Activated naive CD8-positive, alpha-beta T cell treated with anti-CD3 and anti-CD28 coated beads, Interleukin-2, amount 50 U/mL, for 16 hours (primary cell): ENCODE data around the gene MARCKS.

Experiments used
- DNase-seq: peaks from one replicate; pipeline ENCODE4 v3.0.0-alpha.2; 2020; ENCODE audit warnings: low read depth, low spot score

The MARCKS gene

DNA sequence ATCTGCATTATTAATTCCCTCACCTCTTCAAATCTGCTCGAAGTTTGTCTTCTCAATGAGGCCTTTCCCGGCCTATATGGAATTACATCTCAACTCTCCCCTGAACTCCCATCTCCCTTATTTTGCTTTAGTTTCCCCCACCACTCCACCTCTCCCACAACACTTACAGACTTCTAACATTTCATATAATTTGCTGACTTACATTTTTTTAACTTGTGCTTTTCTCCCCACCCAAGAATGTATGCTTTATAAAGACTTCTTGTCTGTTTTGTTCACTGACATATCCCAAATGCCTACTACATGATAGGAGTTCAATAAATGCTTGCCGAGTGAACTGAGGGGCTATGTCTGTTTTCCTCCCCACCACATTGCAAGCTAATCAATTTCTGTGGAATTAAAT, 3.9 kb upstream of the MARCKS start:
- DNase-seq, result no peak

- DNase-seq, result no peak
Measured at GRCh38 chr6:113854531-113855499, 2.3 kb upstream of the MARCKS start.

GRCh38 chr6:113855500-113856374, 1.4 kb upstream of the MARCKS start:
- DNase-seq, result no peak

GRCh38 chr6:113856375-113856624, 845 bp upstream of the MARCKS start:
- DNase-seq, result no peak

DNA sequence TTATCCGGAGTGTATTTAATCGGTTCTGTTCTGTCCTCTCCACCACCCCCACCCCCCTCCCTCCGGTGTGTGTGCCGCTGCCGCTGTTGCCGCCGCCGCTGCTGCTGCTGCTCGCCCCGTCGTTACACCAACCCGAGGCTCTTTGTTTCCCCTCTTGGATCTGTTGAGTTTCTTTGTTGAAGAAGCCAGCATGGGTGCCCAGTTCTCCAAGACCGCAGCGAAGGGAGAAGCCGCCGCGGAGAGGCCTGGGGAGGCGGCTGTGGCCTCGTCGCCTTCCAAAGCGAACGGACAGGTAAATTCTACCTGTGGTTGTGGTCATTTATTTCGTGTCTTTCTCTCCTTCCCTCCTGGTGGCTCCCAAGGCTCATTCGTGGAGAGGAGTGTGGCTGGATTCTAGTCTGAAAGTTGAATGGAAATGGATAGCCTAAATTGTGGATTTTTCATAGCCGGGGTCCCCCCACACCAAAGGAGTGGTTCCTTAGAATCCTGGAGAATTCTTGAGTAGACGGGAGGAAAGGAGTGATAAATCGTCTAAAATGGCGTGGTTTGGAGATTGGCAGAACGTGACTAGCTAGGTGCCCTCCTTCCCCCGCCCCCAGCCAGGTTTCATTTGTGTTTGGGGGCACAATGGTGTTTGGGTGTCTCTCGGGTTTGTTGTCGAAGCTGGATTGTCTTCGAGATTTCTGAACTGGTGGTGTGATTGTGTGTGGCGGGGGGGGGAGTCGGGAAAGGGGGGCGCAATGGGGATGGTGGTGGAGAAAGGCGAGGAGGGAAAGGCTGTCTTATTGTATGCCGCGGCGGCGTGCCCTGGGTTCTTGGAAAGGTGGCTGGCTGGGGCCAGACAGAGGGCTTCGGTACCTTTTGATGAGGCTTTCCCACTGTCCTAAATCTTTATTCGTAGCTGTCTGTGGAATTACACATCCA, 673 bp downstream of the MARCKS start:
- no peak for DNase-seq

GRCh38 chr6:113858480-113859348, 1.6 kb downstream of the MARCKS start:
- DNase-seq, result peak; percentile 58

DNA sequence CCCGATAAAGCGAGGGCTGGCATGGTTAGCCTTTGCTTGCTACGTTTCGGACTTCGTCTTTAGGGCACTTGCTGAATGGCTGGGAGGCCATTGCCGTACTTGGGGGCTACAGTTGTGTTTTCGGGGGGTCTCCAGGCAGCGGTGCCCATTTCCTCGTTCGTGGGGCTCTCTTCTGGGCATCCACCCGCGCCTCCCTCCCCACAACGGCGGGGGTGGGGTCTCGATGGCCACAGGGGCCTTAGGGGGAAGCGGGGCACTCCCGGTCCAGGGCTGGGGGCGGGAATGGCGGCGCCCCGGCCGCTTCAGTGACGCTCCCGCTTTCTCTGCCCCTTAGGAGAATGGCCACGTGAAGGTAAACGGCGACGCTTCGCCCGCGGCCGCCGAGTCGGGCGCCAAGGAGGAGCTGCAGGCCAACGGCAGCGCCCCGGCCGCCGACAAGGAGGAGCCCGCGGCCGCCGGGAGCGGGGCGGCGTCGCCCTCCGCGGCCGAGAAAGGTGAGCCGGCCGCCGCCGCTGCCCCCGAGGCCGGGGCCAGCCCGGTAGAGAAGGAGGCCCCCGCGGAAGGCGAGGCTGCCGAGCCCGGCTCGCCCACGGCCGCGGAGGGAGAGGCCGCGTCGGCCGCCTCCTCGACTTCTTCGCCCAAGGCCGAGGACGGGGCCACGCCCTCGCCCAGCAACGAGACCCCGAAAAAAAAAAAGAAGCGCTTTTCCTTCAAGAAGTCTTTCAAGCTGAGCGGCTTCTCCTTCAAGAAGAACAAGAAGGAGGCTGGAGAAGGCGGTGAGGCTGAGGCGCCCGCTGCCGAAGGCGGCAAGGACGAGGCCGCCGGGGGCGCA, 2.4 kb downstream of the MARCKS start:
- DNase-seq, result no peak

DNA sequence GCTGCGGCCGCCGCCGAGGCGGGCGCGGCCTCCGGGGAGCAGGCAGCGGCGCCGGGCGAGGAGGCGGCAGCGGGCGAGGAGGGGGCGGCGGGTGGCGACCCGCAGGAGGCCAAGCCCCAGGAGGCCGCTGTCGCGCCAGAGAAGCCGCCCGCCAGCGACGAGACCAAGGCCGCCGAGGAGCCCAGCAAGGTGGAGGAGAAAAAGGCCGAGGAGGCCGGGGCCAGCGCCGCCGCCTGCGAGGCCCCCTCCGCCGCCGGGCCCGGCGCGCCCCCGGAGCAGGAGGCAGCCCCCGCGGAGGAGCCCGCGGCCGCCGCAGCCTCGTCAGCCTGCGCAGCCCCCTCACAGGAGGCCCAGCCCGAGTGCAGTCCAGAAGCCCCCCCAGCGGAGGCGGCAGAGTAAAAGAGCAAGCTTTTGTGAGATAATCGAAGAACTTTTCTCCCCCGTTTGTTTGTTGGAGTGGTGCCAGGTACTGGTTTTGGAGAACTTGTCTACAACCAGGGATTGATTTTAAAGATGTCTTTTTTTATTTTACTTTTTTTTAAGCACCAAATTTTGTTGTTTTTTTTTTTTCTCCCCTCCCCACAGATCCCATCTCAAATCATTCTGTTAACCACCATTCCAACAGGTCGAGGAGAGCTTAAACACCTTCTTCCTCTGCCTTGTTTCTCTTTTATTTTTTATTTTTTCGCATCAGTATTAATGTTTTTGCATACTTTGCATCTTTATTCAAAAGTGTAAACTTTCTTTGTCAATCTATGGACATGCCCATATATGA, 3.2 kb downstream of the MARCKS start:
- DNase-seq, result no peak

GRCh38 chr6:113862112-113862511, 5.0 kb downstream of the MARCKS start:
- no peak for DNase-seq

DNA sequence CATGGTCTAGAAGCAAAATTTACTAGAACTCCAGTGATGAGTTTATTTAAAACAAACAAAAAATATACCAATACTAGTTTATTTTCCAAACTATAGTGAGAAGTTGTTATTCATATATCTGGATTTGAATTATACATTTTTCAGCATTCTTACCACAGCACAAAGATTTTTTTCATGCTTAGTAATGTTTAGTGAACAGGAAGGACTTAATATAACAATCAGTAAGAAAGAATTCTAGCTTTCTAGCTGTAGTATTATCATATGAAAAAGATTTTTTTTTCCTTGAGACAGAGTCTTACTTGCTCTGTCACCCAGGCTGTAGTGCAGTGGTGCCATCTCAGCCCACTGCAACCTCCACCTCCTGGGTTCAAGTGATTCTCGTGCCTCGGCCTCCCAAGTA, 13.8 kb downstream of the MARCKS start:
- no peak for DNase-seq

DNA sequence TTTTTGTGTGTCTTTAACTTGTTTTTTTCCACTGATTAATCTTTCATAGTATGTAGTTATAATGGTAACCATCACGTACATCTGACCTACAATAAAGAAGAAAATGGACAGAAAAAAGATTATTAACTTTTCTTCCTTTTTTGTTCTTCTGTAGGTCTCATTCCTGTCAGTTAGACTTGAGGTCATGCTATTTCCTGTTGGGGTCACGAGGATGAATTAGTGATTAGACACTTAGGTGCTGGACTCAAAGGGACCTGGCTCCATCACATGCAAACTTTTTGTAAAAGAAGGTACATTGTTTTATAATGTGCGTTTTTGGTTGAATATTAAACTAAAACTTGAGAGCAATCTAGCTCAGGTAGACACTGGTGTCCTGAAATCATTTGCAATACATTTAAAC, 14.8 kb downstream of the MARCKS start:
- DNase-seq, result no peak

GRCh38 chr6:113873043-113873667, 16.0 kb downstream of the MARCKS start:
- DNase-seq, result no peak

- DNase-seq, result no peak
Measured at GRCh38 chr6:113875470-113875869, 18.3 kb downstream of the MARCKS start.

DNA sequence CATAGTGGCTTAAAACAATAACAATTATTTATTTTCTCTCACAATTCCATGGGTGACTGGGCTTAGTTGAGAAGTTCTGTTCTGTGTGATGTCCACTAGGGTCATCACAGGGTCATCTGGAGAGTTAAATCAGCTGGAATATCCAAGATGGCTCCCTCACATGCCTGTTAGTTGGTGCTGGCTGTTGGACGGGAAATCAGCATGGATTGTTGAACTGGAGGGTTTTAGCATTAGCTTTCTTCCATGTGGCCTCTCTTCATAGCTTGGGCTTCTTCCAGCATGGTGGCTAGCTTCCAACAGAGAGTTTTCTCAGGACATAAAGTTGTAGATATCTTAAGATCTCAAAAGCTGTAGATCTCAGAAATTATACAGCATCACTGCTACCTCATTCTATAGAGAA, 19.6 kb downstream of the MARCKS start:
- no peak for DNase-seq

DNA sequence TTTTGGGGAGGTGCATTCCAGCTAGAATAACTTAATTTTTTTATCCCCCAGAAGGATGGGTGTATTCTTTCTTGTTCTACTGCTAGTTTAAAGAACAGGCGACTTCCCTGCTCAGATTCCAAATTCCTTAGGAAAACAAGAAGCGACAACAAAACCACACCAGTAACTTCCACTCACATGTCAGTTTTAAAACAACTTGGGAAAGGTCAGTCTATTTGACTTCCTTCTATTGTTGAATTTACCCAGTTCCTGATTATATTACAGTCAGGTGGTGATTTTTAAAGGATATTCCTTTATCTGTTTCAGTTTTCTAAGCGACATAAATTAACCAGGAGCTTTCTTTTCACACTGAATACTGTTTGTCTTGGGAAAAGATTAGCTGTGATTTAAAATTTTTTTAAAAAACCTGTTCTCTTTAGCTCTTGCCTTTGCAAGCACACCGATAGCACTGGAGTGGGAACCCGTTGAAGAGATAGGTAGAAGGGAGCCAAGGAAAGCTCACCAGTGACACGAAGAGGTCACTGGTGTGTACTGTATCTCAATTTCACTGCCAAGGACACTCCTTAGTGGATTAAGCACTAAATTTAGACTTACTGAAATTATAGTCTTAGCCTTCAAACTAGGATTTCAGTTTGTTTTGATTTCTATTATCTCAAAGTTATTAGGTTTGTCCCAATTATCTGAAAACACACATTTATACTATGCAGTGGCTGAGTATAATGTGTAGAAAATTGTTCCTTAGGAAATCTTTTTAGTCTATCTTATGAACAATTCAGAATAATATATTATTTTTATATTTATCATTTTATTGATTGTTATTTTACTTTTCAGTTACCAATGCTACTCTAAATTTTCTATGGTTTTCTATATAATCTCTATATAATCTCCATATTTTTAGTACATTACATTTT, 22.3 kb downstream of the MARCKS start:
- DNase-seq, result no peak

DNA sequence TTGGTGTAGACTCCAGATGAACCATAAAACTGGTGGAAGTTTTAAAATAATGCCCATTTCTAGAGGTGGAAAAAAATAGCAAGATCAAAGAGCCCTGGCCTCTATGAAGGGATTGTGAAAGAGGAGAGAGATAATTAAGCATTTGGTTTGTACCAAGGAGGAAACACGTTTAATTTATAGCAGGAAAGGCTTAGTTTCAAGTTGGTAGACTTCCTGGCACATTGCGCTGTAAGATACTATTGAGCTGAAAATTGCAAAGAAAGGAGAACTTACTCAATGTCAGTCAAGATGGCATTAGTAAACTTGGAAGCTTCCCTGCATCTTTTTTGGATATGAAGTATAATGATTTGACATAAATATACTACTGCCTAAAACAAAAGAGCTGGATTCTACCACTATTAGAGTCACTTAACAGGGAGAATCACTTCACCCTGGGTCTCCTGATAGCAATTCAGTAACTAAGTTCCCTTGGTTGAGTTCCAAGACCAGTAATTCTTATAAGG, 24.4 kb downstream of the MARCKS start:
- DNase-seq, result no peak

GRCh38 chr6:113882336-113883022, 25.3 kb downstream of the MARCKS start:
- DNase-seq, result no peak
